Measurements from ENCODE around the gene DUSP9. TPM values are rescaled to one million over a fixed set of nuclear protein-coding genes. Genes with fewer than 3 reads are reported as not detected.
"Not testable (repeated sequence)": the region's sequence is repeated elsewhere in the genome, so short reads cannot be mapped to it uniquely, and the experiment has no call there.

Gene DUSP9
- polyA plus RNA-seq, 1 donor (not counting 4 experiments of a cell fraction or from before 2014, with no cell fraction given): 0.47 TPM

DNA sequence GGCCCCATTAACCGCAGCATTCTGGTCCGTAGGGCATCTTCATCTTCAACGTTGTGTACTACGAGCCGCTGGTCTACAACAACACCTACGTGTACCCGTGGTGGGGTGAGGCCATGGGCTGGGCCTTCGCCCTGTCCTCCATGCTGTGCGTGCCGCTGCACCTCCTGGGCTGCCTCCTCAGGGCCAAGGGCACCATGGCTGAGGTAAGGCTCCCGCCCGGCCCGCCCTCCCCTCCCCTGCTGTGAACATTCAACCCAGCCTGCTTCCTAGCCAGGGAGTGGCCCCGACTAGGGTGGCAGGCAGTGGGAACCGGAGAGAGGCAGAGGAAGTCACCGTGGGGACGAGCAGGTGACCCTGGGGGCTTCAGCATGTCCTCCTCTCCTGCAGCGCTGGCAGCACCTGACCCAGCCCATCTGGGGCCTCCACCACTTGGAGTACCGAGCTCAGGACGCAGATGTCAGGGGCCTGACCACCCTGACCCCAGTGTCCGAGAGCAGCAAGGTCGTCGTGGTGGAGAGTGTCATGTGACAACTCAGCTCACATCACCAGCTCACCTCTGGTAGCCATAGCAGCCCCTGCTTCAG, 47.8 kb downstream of the DUSP9 start:
- DNase-seq (ENCODE audit: low read depth, low spot score) (no peak), FAIRE-seq (no peak)
- H3K9me3 ChIP-seq (ENCODE audit: control insufficient read depth, low read depth, low read length): no peaks in the 10 kb centered on the region
- TF ChIP-seq, protein P1, sequence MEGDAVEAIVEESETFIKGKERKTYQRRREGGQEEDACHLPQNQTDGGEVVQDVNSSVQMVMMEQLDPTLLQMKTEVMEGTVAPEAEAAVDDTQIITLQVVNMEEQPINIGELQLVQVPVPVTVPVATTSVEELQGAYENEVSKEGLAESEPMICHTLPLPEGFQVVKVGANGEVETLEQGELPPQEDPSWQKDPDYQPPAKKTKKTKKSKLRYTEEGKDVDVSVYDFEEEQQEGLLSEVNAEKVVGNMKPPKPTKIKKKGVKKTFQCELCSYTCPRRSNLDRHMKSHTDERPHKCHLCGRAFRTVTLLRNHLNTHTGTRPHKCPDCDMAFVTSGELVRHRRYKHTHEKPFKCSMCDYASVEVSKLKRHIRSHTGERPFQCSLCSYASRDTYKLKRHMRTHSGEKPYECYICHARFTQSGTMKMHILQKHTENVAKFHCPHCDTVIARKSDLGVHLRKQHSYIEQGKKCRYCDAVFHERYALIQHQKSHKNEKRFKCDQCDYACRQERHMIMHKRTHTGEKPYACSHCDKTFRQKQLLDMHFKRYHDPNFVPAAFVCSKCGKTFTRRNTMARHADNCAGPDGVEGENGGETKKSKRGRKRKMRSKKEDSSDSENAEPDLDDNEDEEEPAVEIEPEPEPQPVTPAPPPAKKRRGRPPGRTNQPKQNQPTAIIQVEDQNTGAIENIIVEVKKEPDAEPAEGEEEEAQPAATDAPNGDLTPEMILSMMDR (optimal IDR thresholded peaks at IDR 0.05 in 1 of 3, IDR thresholded peaks at IDR 0.05 in 1 of 3, conservative IDR thresholded peaks at IDR 0.05 in 1 of 3; ENCODE audit: extremely low read depth in 1 of 3, insufficient read depth in 2 of 3, low read length in 3 of 3): no peak
- TF ChIP-seq EZH2 (IDR thresholded peaks at IDR 0.05; ENCODE audit: low read length): no peak
- dilution Hi-C loops (cut with MboI; ENCODE audit: extremely low pct_ligation_motif_present, low sequenced_read_pairs): no loop called here
- no peaks in the 10 kb centered on the region for H3K27me3 ChIP-seq (ENCODE audit: control insufficient read depth, extremely low read depth, insufficient read depth, low read length)
- H3K4me3 ChIP-seq (ENCODE audit: control insufficient read depth in 2 of 3, extremely low read depth in 1 of 3, insufficient read depth in 2 of 3, low read depth in 1 of 3, low read length in 3 of 3): no peak overlapping the region
- no peaks in the 10 kb centered on the region for H3K9me1 ChIP-seq (ENCODE audit: control insufficient read depth, extremely low read depth, insufficient read depth, low read length)
- peaks cover 7% of the 10 kb centered on the region for H3K4me1 ChIP-seq (ENCODE audit: control insufficient read depth, extremely low read depth, insufficient read depth, low read length)
- H4K20me1 ChIP-seq (ENCODE audit: control insufficient read depth, extremely low read depth, insufficient read depth, low read length): no peaks in the 10 kb centered on the region
- H3K27ac ChIP-seq (ENCODE audit: control insufficient read depth, insufficient read depth, low read length): no peak overlapping the region
- H3K79me2 ChIP-seq (ENCODE audit: control insufficient read depth, insufficient read depth, low read length): peaks cover 6% of the 10 kb centered on the region
- no peak overlapping the region for H3K9ac ChIP-seq (ENCODE audit: control insufficient read depth, extremely low read depth, insufficient read depth, low read length)
- H2AFZ ChIP-seq (ENCODE audit: control insufficient read depth, low read length): no peak overlapping the region
- no peaks in the 10 kb centered on the region for H3K36me3 ChIP-seq (ENCODE audit: control insufficient read depth in 2 of 2, extremely low read depth in 1 of 2, insufficient read depth in 2 of 2, low read length in 2 of 2)
- no peak overlapping the region for H3K4me2 ChIP-seq (ENCODE audit: control insufficient read depth, extremely low read depth, insufficient read depth, low read depth, low read length)

DNA sequence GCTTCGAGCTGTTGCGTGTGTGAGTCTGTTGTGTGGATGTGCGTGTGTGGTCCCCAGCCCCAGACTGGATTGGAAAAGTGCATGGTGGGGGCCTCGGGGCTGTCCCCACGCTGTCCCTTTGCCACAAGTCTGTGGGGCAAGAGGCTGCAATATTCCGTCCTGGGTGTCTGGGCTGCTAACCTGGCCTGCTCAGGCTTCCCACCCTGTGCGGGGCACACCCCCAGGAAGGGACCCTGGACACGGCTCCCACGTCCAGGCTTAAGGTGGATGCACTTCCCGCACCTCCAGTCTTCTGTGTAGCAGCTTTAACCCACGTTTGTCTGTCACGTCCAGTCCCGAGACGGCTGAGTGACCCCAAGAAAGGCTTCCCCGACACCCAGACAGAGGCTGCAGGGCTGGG, 49.1 kb downstream of the DUSP9 start:
- no peaks in the 10 kb centered on the region for H3K4me1 ChIP-seq (ENCODE audit: control insufficient read depth, extremely low read depth, insufficient read depth, low read length)
- H3K4me2 ChIP-seq (ENCODE audit: control insufficient read depth, extremely low read depth, insufficient read depth, low read depth, low read length): no peak overlapping the region
- no peak for FAIRE-seq
- H2AFZ ChIP-seq (ENCODE audit: control insufficient read depth, low read length): no peak overlapping the region
- no peaks in the 10 kb centered on the region for H3K27me3 ChIP-seq (ENCODE audit: control insufficient read depth, extremely low read depth, insufficient read depth, low read length)
- no peaks in the 10 kb centered on the region for H3K9me3 ChIP-seq (ENCODE audit: control insufficient read depth, low read depth, low read length)
- H4K20me1 ChIP-seq (ENCODE audit: control insufficient read depth, extremely low read depth, insufficient read depth, low read length): no peaks in the 10 kb centered on the region
- dilution Hi-C loops (cut with MboI; ENCODE audit: extremely low pct_ligation_motif_present, low sequenced_read_pairs): no loop called here
- no peaks in the 10 kb centered on the region for H3K79me2 ChIP-seq (ENCODE audit: control insufficient read depth, insufficient read depth, low read length)
- no peak overlapping the region for H3K4me3 ChIP-seq (ENCODE audit: control insufficient read depth in 2 of 3, extremely low read depth in 1 of 3, insufficient read depth in 2 of 3, low read depth in 1 of 3, low read length in 3 of 3)
- DNase-seq (ENCODE audit: low read depth, low spot score): no peak
- no peak overlapping the region for H3K9ac ChIP-seq (ENCODE audit: control insufficient read depth, extremely low read depth, insufficient read depth, low read length)
- H3K27ac ChIP-seq (ENCODE audit: control insufficient read depth, insufficient read depth, low read length): no peak overlapping the region
- H3K9me1 ChIP-seq (ENCODE audit: control insufficient read depth, extremely low read depth, insufficient read depth, low read length): no peaks in the 10 kb centered on the region
- TF ChIP-seq, protein P1 (optimal IDR thresholded peaks at IDR 0.05 in 1 of 3, IDR thresholded peaks at IDR 0.05 in 1 of 3, conservative IDR thresholded peaks at IDR 0.05 in 1 of 3; ENCODE audit: extremely low read depth in 1 of 3, insufficient read depth in 2 of 3, low read length in 3 of 3): no peak
- no peak for TF ChIP-seq EZH2 (IDR thresholded peaks at IDR 0.05; ENCODE audit: low read length)
- peaks cover 0 to 3% of the 10 kb centered on the region in 2 experiments for H3K36me3 ChIP-seq (ENCODE audit: control insufficient read depth in 2 of 2, extremely low read depth in 1 of 2, insufficient read depth in 2 of 2, low read length in 2 of 2)

DNA sequence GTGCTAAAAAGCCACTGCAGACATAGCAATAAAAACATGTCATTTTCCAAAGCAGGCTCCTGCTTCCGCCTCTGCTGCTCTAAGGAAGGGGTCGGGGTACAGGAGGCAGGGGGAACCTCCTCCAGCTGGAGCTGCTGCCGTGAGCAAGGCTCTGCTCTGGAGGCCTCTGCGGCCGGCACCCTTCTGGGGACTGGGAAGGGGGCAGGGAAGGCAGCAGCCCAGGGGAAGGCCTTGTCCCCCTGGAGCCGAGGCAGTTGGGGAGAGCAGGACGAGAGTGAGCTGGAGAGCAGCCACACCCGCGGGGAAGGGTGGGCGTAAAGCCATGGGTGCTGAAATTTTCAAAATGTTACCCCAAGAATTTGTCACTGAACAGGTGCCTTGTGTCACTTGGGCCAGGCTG, 49.5 kb downstream of the DUSP9 start:
- H3K9ac ChIP-seq (ENCODE audit: control insufficient read depth, extremely low read depth, insufficient read depth, low read length); H3K9me1 ChIP-seq (ENCODE audit: control insufficient read depth, extremely low read depth, insufficient read depth, low read length); H3K79me2 ChIP-seq (ENCODE audit: control insufficient read depth, insufficient read depth, low read length); H3K4me2 ChIP-seq (ENCODE audit: control insufficient read depth, extremely low read depth, insufficient read depth, low read depth, low read length); H2AFZ ChIP-seq (ENCODE audit: control insufficient read depth, low read length); DNase-seq (ENCODE audit: low read depth, low spot score); H3K36me3 ChIP-seq (ENCODE audit: control insufficient read depth in 2 of 2, extremely low read depth in 1 of 2, insufficient read depth in 2 of 2, low read length in 2 of 2); H3K9me3 ChIP-seq (ENCODE audit: control insufficient read depth, low read depth, low read length); dilution Hi-C loops (cut with MboI; ENCODE audit: extremely low pct_ligation_motif_present, low sequenced_read_pairs); H3K4me1 ChIP-seq (ENCODE audit: control insufficient read depth, extremely low read depth, insufficient read depth, low read length); H3K27me3 ChIP-seq (ENCODE audit: control insufficient read depth, extremely low read depth, insufficient read depth, low read length); H3K4me3 ChIP-seq (ENCODE audit: control insufficient read depth in 2 of 3, extremely low read depth in 1 of 3, insufficient read depth in 2 of 3, low read depth in 1 of 3, low read length in 3 of 3); H4K20me1 ChIP-seq (ENCODE audit: control insufficient read depth, extremely low read depth, insufficient read depth, low read length); H3K27ac ChIP-seq (ENCODE audit: control insufficient read depth, insufficient read depth, low read length); FAIRE-seq: not testable (repeated sequence)

All from keratinocyte (primary cell).